GM12878 (cell line): ENCODE results near the gene BRD3.

Source experiments
- ATF2 ChIP-seq: IDR thresholded peaks from 2 replicates; pipeline ENCODE4 v1.6.1; 2012; ENCODE audit warnings: low read length, inconsistent platforms
- CTCF ChIP-seq, 3 experiments: IDR thresholded peaks in 2 of 3; conservative IDR thresholded peaks in 1 of 3; 2 replicates each; pipeline ENCODE4 v1.5.1; 2011; ENCODE audit warnings: low read depth in 3 of 3, low read length in 3 of 3, mild to moderate bottlenecking in 3 of 3, control low read depth in 2 of 3, moderate library complexity in 2 of 3, inconsistent platforms in 1 of 3, mixed read lengths in 1 of 3; ENCODE audit not compliant: control insufficient read depth in 2 of 3, insufficient read depth in 1 of 3; ENCODE audit errors: extremely low read depth in 1 of 3
- NBN ChIP-seq: fragments of 450-650 bp; IDR thresholded peaks from 2 replicates; pipeline ENCODE4 v1.6.1; 2016
- PKNOX1 ChIP-seq: fragments of 450-650 bp; IDR thresholded peaks from 2 replicates; pipeline ENCODE4 v1.6.1; 2016; ENCODE audit warnings: mild to moderate bottlenecking
- RAD21 ChIP-seq: IDR thresholded peaks from 2 replicates; pipeline ENCODE4 v1.6.1; 2011; ENCODE audit warnings: mild to moderate bottlenecking, low read depth, low read length, moderate library complexity; ENCODE audit not compliant: insufficient read depth
- REST ChIP-seq: IDR thresholded peaks from 2 replicates; pipeline ENCODE4 v1.6.1; 2012; ENCODE audit warnings: mild to moderate bottlenecking, low read depth, low read length
- SIN3A ChIP-seq: IDR thresholded peaks from 2 replicates; pipeline ENCODE4 v1.6.1; 2012; ENCODE audit warnings: low read depth, low read length, improper control_type of control experiment
- SIX5 ChIP-seq: IDR thresholded peaks from 2 replicates; pipeline ENCODE4 v1.6.1; 2011; ENCODE audit warnings: mild to moderate bottlenecking, low read depth, low read length, moderate library complexity; ENCODE audit not compliant: severe bottlenecking
- TCF3 ChIP-seq: IDR thresholded peaks from 2 replicates; pipeline ENCODE4 v1.6.1; 2012; ENCODE audit warnings: low read depth, mild to moderate bottlenecking, low read length, borderline replicate concordance; ENCODE audit not compliant: insufficient read depth

- TF ChIP-seq SIN3A (no peak), REST (no peak), ATF2 (no peak), NBN (no peak), CTCF (IDR thresholded peaks at IDR 0.05 in 2 of 3, conservative IDR thresholded peaks at IDR 0.05 in 1 of 3; ENCODE audit: control insufficient read depth in 2 of 3, extremely low read depth in 1 of 3, insufficient read depth in 1 of 3, low read depth in 3 of 3, low read length in 3 of 3) (no peak), SIX5 (no peak), RAD21 (no peak), PKNOX1 (no peak), TCF3 (no peak)
Observed at GRCh38 chr9:134032456-134033222, 35.2 kb downstream of the BRD3 start.
